Prostate gland (tissue), 2 donors: Measurements from ENCODE around the gene UBR3.

Experiments used
- CTCF ChIP-seq, 4 experiments: fragments of 200-600 bp in 2 of 4; fragments of 450-650 bp in 2 of 4; sonication (generic) in 2 of 4; IDR thresholded peaks; 1 replicate in 3 of 4; 2 replicates in 1 of 4; pipeline ENCODE4 v1.5.1; 2016 to 2019; ENCODE audit warnings: antibody characterized with exemption in 4 of 4, mild to moderate bottlenecking in 2 of 4, moderate library complexity in 2 of 4
- POLR2A ChIP-seq: fragments of 450-650 bp; IDR thresholded peaks from one replicate; pipeline ENCODE4 v1.6.1; 2016; ENCODE audit warnings: antibody characterized with exemption, mild to moderate bottlenecking
- POLR2AphosphoS5 ChIP-seq: sonication (generic); formaldehyde crosslinking; IDR thresholded peaks from one replicate; pipeline ENCODE4 v1.6.1; 2017; ENCODE audit warnings: antibody characterized with exemption

DNA sequence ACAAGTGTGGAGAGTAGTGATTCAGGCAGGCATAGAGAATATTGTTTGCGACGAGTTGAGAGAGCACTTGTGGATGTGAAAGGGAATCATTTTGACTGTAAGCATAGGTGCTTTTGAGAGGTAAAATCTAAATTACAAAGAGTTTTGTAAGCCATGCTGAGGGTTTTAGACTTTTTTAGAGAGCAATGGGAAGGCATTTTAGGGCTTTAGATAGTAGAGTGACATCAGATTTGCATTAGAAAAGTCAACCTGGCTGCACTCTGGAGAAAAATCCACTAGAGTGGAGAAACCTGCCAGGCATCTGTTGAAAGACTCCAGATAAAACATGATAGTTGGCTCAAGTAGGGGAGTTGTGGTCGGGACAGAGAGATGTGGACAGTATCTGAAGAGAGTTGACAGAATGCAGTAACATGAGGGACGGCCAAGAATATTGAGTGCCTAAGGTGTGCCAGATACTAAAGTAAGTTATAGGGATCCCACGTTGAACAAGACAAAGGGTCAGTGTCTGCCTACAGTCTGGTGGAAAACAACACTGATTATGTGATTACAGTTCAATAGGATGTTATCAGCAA is 258.9 kb downstream of the UBR3 start:
- TF ChIP-seq POLR2A (no peak), CTCF (IDR thresholded peaks at IDR 0.05) (no peak), POLR2AphosphoS5 (no peak)
